H9 (cell line): Measurements from ENCODE around the gene CNNM1. TPM values are rescaled to one million over a fixed set of nuclear protein-coding genes. Genes with fewer than 3 reads are reported as not detected.

Experiments
- DNase-seq: peaks from one replicate; pipeline ENCODE4 v3.0.0-alpha.2; 2017
- H2AFZ ChIP-seq: one replicate; pipeline ENCODE4 v1.6.1; 2013; ENCODE audit warnings: mild to moderate bottlenecking, low read length, control low read depth, moderate library complexity
- H2AK5ac ChIP-seq: 2 replicates; pipeline ENCODE4 v1.6.1; 2013; ENCODE audit warnings: low read length, control low read depth, mixed read lengths; ENCODE audit not compliant: insufficient read length
- H2BK120ac ChIP-seq: one replicate; pipeline ENCODE4 v1.6.1; 2013; ENCODE audit warnings: low read depth, mild to moderate bottlenecking, low read length, control low read depth, inconsistent platforms; ENCODE audit not compliant: poor library complexity, severe bottlenecking
- H2BK12ac ChIP-seq: 2 replicates; pipeline ENCODE4 v1.6.1; 2013; ENCODE audit warnings: low read length, control low read depth, mixed read lengths, low read depth; ENCODE audit not compliant: insufficient read length
- H2BK15ac ChIP-seq: 2 replicates; pipeline ENCODE4 v1.6.1; 2013; ENCODE audit warnings: low read depth, low read length, control low read depth
- H2BK20ac ChIP-seq: one replicate; pipeline ENCODE4 v1.6.1; 2013; ENCODE audit warnings: low read depth, mild to moderate bottlenecking, low read length, control low read depth, inconsistent platforms; ENCODE audit not compliant: poor library complexity, severe bottlenecking
- H2BK5ac ChIP-seq: 2 replicates; pipeline ENCODE4 v1.6.1; 2013; ENCODE audit warnings: low read length, control low read depth, mixed read lengths; ENCODE audit not compliant: insufficient read length
- H3K14ac ChIP-seq: 2 replicates; pipeline ENCODE4 v1.6.1; 2013; ENCODE audit warnings: low read length, control low read depth; ENCODE audit not compliant: insufficient read depth
- H3K18ac ChIP-seq: 2 replicates; pipeline ENCODE4 v1.6.1; 2013; ENCODE audit warnings: low read depth, mild to moderate bottlenecking, mixed read lengths, low read length, control low read depth; ENCODE audit not compliant: insufficient read length
- H3K23ac ChIP-seq: 2 replicates; pipeline ENCODE4 v1.6.1; 2013; ENCODE audit warnings: low read length, control low read depth, mixed read lengths, low read depth; ENCODE audit not compliant: insufficient read length
- H3K23me2 ChIP-seq: 2 replicates; pipeline ENCODE4 v1.6.1; 2013; ENCODE audit warnings: low read depth, mild to moderate bottlenecking, mixed read lengths, low read length, control low read depth; ENCODE audit not compliant: insufficient read length, poor library complexity, severe bottlenecking
- H3K27ac ChIP-seq: 2 replicates; pipeline ENCODE4 v1.5.1; 2013; ENCODE audit warnings: low read length, control low read depth, mixed read lengths, low read depth; ENCODE audit not compliant: insufficient read length
- H3K27me3 ChIP-seq: 2 replicates; pipeline ENCODE4 v1.6.1; 2013; ENCODE audit warnings: low read length, control low read depth, inconsistent platforms; ENCODE audit not compliant: insufficient read depth
- H3K4ac ChIP-seq: 2 replicates; pipeline ENCODE4 v1.6.1; 2013; ENCODE audit warnings: low read depth, mild to moderate bottlenecking, control low read depth, inconsistent platforms, low read length, moderate library complexity
- H3K4me1 ChIP-seq: 2 replicates; pipeline ENCODE4 v1.6.1; 2013; ENCODE audit warnings: low read length, control low read depth, inconsistent platforms; ENCODE audit not compliant: insufficient read depth
- H3K4me2 ChIP-seq: 2 replicates; pipeline ENCODE4 v1.6.1; 2013; ENCODE audit warnings: low read length, control low read depth, mixed read lengths; ENCODE audit not compliant: insufficient read length, insufficient read depth
- H3K56ac ChIP-seq: 2 replicates; pipeline ENCODE4 v1.6.1; 2013; ENCODE audit warnings: low read depth, mild to moderate bottlenecking, mixed read lengths, low read length, control low read depth; ENCODE audit not compliant: insufficient read length
- H3K79me1 ChIP-seq: 2 replicates; pipeline ENCODE4 v1.6.1; 2013; ENCODE audit warnings: low read depth, mild to moderate bottlenecking, moderate library complexity, low read length, control low read depth, inconsistent platforms; ENCODE audit not compliant: insufficient read depth, poor library complexity, severe bottlenecking
- H3K79me2 ChIP-seq: 2 replicates; pipeline ENCODE4 v1.6.1; 2013; ENCODE audit warnings: low read length, control low read depth, inconsistent platforms; ENCODE audit not compliant: insufficient read depth
- H3K9ac ChIP-seq: 2 replicates; pipeline ENCODE4 v1.6.1; 2013; ENCODE audit warnings: low read length, control low read depth, mixed read lengths; ENCODE audit not compliant: insufficient read length; ENCODE audit errors: extremely low read depth
- H3K9me3 ChIP-seq: one replicate; pipeline ENCODE4 v1.6.1; 2013; ENCODE audit warnings: low read depth, low read length, inconsistent platforms; ENCODE audit not compliant: control insufficient read depth
- H3T11ph ChIP-seq: one replicate; pipeline ENCODE4 v1.6.1; 2013; ENCODE audit warnings: mild to moderate bottlenecking, low read length, control low read depth, inconsistent platforms
- H4K20me1 ChIP-seq: one replicate; pipeline ENCODE4 v1.6.1; 2013; ENCODE audit not compliant: control insufficient read depth, insufficient read length, insufficient read depth
- H4K5ac ChIP-seq: 2 replicates; pipeline ENCODE4 v1.6.1; 2013; ENCODE audit warnings: low read depth, mild to moderate bottlenecking, mixed read lengths, low read length, control low read depth; ENCODE audit not compliant: insufficient read length
- H4K8ac ChIP-seq: replicated peaks from 2 replicates; pipeline ENCODE4 v1.6.1; 2013; ENCODE audit warnings: low read length, control low read depth, mixed read lengths, low read depth; ENCODE audit not compliant: insufficient read length
- H4K91ac ChIP-seq: 2 replicates; pipeline ENCODE4 v1.6.1; 2013; ENCODE audit warnings: low read depth, mild to moderate bottlenecking, moderate library complexity, mixed read lengths, low read length, control low read depth; ENCODE audit not compliant: insufficient read length
- H3K27ac Mint-ChIP-seq, 3 experiments: 2 replicates in 2 of 3; 3 replicates in 1 of 3; pipeline ENCODE4 v1.8.0; 2020 to 2021; ENCODE audit warnings: mixed read lengths in 3 of 3, mild to moderate bottlenecking in 1 of 3, moderate library complexity in 1 of 3
- H3K27me3 Mint-ChIP-seq: 2 replicates; pipeline ENCODE4 v1.8.0; 2021; ENCODE audit warnings: low read depth, mild to moderate bottlenecking, moderate library complexity, mixed read lengths
- H3K36me3 Mint-ChIP-seq, 3 experiments: 2 replicates in 2 of 3; 3 replicates in 1 of 3; pipeline ENCODE4 v1.8.0; 2020 to 2021; ENCODE audit warnings: low read depth in 3 of 3, mixed read lengths in 3 of 3; ENCODE audit not compliant: insufficient read depth in 1 of 3
- H3K4me1 Mint-ChIP-seq, 2 experiments: 2 replicates each; pipeline ENCODE4 v1.8.0; 2020; ENCODE audit warnings: mixed read lengths in 2 of 2
- H3K4me3 Mint-ChIP-seq, 2 experiments: 2 replicates in 1 of 2; 3 replicates in 1 of 2; pipeline ENCODE4 v1.8.0; 2020 to 2021; ENCODE audit warnings: mild to moderate bottlenecking in 2 of 2, mixed read lengths in 2 of 2, moderate library complexity in 1 of 2
- H3K9me3 Mint-ChIP-seq, 2 experiments: 2 replicates in 1 of 2; 3 replicates in 1 of 2; pipeline ENCODE4 v1.8.0; 2020; ENCODE audit warnings: mild to moderate bottlenecking in 2 of 2, mixed read lengths in 2 of 2, moderate library complexity in 1 of 2
- CTCF ChIP-seq: fragments of 200-600 bp; sonication (generic); conservative IDR thresholded peaks from 3 replicates; pipeline ENCODE4 v1.8.0; 2021; ENCODE audit warnings: antibody characterized with exemption, mild to moderate bottlenecking
- whole genome bisulfite sequencing: extraction: QIAGEN DNeasy Blood & Tissue Kit; methylation state at CpG from one replicate; pipeline ENCODE4 v1.1.7; 2013; ENCODE audit warnings: missing lambda C conversion rate, low lambda C conversion rate, mixed read lengths; ENCODE audit not compliant: insufficient read length; ENCODE audit errors: extremely low coverage; 5-methylcytosine and 5-hydroxymethylcytosine counted together
- total RNA-seq: library from RNA; stranded (reverse); gene quantifications from 2 replicates; pipeline ENCODE4 v1.2.1, GENCODE V29; 2021

The CNNM1 gene
- total RNA-seq, 1 experiment from 2014 or later, result 0.35 TPM

DNA sequence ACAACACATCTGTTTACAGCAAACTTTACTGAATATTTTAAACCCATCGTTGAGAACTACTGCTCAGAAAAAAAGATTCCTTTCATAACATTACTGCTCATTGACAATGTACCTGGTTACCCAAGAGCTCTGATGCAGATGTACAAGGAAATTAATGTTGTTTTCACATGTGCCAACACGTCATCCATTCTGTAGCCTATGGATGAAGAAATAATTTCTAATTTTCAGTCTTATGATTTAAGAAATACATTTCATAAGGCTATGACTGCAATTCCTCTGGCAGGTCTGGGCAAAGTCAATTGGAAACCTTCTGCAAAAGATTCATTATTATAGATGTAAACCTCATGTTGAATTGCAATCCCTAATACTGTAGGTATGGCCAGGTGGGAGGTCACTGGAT lies 16.7 kb upstream of the CNNM1 start:
- H3K27ac ChIP-seq, result no peak overlapping the region
- Mint-ChIP-seq H3K4me1 (no peaks in the 10 kb centered on the region), H3K36me3 (peaks cover 0 to 10% (median 2%) of the 10 kb centered on the region in 3 experiments; a peak in 2 of 7 replicates), H3K27ac (no peak overlapping the region), H3K27me3 (peaks cover 5% of the 10 kb centered on the region; the same call in 1 of the 2 replicates), H3K9me3 (peaks cover 14 to 19% of the 10 kb centered on the region in 2 experiments), H3K4me3 (no peak overlapping the region)
- no peaks in the 10 kb centered on the region for H3K27me3 ChIP-seq
- H3K4ac ChIP-seq, result no peak overlapping the region
- H2BK20ac ChIP-seq, result no peak overlapping the region
- no peak overlapping the region for H4K91ac ChIP-seq
- H4K8ac ChIP-seq, result no peak overlapping the region
- H3T11ph ChIP-seq, result no peak overlapping the region
- H3K9ac ChIP-seq, result no peak overlapping the region
- H2AK5ac ChIP-seq, result no peak overlapping the region
- H3K79me2 ChIP-seq, result no peaks in the 10 kb centered on the region
- H3K4me2 ChIP-seq, result no peak overlapping the region
- H2BK15ac ChIP-seq, result no peak overlapping the region
- H3K23me2 ChIP-seq, result no peaks in the 10 kb centered on the region
- DNase-seq, result no peak
- no peak overlapping the region for H3K23ac ChIP-seq
- no peaks in the 10 kb centered on the region for H3K79me1 ChIP-seq
- H3K9me3 ChIP-seq, result no peaks in the 10 kb centered on the region
- no peak overlapping the region for H2BK5ac ChIP-seq
- H2BK120ac ChIP-seq, result no peak overlapping the region
- no peak overlapping the region for H3K56ac ChIP-seq
- no peaks in the 10 kb centered on the region for H4K20me1 ChIP-seq
- H2AFZ ChIP-seq, result no peak overlapping the region
- no peak overlapping the region for H2BK12ac ChIP-seq
- WGBS, result no CpG with 5 or more reads among the region's 2 CpGs
- no peak overlapping the region for H4K5ac ChIP-seq
- no peak overlapping the region for H3K14ac ChIP-seq
- H3K18ac ChIP-seq, result no peak overlapping the region
- no peak for TF ChIP-seq CTCF
- no peaks in the 10 kb centered on the region for H3K4me1 ChIP-seq
